Breast epithelium (tissue), 3 donors: ENCODE data around the gene CAMTA1.

ENCODE experiments used
- POLR2A ChIP-seq: fragments of 450-650 bp; IDR thresholded peaks from one replicate; pipeline ENCODE4 v1.6.1; 2016; ENCODE audit warnings: antibody characterized with exemption, mild to moderate bottlenecking, moderate library complexity
- POLR2AphosphoS5 ChIP-seq, 3 donors: sonication (generic); formaldehyde crosslinking; IDR thresholded peaks; one replicate each; pipeline ENCODE4 v1.6.1; 2017; ENCODE audit warnings: antibody characterized with exemption in 3 of 3
- TF ChIP-seq, protein P1 (sequence below), 3 donors: fragments of 450-650 bp; IDR thresholded peaks; one replicate each; pipeline ENCODE4 v1.5.1; 2016 to 2017; ENCODE audit warnings: antibody characterized with exemption in 3 of 3, mild to moderate bottlenecking in 3 of 3, moderate library complexity in 3 of 3

- TF ChIP-seq POLR2A (no peak), POLR2AphosphoS5 (IDR thresholded peaks at IDR 0.05) (no peak)
- TF ChIP-seq, protein P1, sequence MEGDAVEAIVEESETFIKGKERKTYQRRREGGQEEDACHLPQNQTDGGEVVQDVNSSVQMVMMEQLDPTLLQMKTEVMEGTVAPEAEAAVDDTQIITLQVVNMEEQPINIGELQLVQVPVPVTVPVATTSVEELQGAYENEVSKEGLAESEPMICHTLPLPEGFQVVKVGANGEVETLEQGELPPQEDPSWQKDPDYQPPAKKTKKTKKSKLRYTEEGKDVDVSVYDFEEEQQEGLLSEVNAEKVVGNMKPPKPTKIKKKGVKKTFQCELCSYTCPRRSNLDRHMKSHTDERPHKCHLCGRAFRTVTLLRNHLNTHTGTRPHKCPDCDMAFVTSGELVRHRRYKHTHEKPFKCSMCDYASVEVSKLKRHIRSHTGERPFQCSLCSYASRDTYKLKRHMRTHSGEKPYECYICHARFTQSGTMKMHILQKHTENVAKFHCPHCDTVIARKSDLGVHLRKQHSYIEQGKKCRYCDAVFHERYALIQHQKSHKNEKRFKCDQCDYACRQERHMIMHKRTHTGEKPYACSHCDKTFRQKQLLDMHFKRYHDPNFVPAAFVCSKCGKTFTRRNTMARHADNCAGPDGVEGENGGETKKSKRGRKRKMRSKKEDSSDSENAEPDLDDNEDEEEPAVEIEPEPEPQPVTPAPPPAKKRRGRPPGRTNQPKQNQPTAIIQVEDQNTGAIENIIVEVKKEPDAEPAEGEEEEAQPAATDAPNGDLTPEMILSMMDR (IDR thresholded peaks at IDR 0.05): no peak
Measured at GRCh38 chr1:7437608-7438395, 652.5 kb downstream of the CAMTA1 start.
